Glutamatergic neuron (in vitro differentiated cells): ENCODE measurements around the gene BID. TPM values are rescaled to one million over a fixed set of nuclear protein-coding genes. Genes with fewer than 3 reads are reported as not detected.
A peak's percentile ranks its signal among the peaks of the same experiment; 100 is the strongest.

Experiments
- DNase-seq: peaks from one replicate; pipeline ENCODE4 v3.0.0; 2022
- H3K27ac Mint-ChIP-seq: one replicate; pipeline ENCODE4 v1.8.0; 2020; ENCODE audit warnings: mild to moderate bottlenecking, mixed read lengths, inconsistent platforms; ENCODE audit not compliant: unreplicated experiment
- H3K27me3 Mint-ChIP-seq: one replicate; pipeline ENCODE4 v1.8.0; 2020; ENCODE audit warnings: mild to moderate bottlenecking, moderate library complexity, mixed read lengths, inconsistent platforms; ENCODE audit not compliant: unreplicated experiment
- H3K36me3 Mint-ChIP-seq: one replicate; pipeline ENCODE4 v1.8.0; 2020; ENCODE audit warnings: mild to moderate bottlenecking, mixed read lengths, inconsistent platforms; ENCODE audit not compliant: unreplicated experiment
- H3K4me1 Mint-ChIP-seq: one replicate; pipeline ENCODE4 v1.8.0; 2020; ENCODE audit warnings: mild to moderate bottlenecking, low read depth, mixed read lengths, inconsistent platforms; ENCODE audit not compliant: unreplicated experiment
- H3K4me3 Mint-ChIP-seq: one replicate; pipeline ENCODE4 v1.8.0; 2020; ENCODE audit warnings: mild to moderate bottlenecking, mixed read lengths, inconsistent platforms; ENCODE audit not compliant: unreplicated experiment
- H3K9me3 Mint-ChIP-seq: one replicate; pipeline ENCODE4 v1.8.0; 2020; ENCODE audit warnings: mild to moderate bottlenecking, moderate library complexity, mixed read lengths, inconsistent platforms; ENCODE audit not compliant: unreplicated experiment
- CTCF ChIP-seq: fragments of 200-600 bp; sonication (generic); IDR thresholded peaks from one replicate; pipeline ENCODE4 v1.5.0; 2021; ENCODE audit not compliant: partially characterized antibody, unreplicated experiment
- total RNA-seq: library from RNA; stranded (reverse); fragmentation: NEBNext Ultra II Directional; extraction: Animal tissue kit (Norgen Biotek cat#: 25700); gene quantifications from one replicate; pipeline ENCODE4 v1.2.1, GENCODE V29; 2021; ENCODE audit not compliant: unreplicated experiment

BID gene
- total RNA-seq, 1 donor from 2014 or later = 18.5 TPM

- no peak for TF ChIP-seq CTCF
- Mint-ChIP-seq H3K36me3 (no peaks in the 10 kb centered on the region), H3K9me3 (peaks cover 7% of the 10 kb centered on the region), H3K4me1 (peaks cover 9% of the 10 kb centered on the region), H3K27ac (no peak overlapping the region), H3K4me3 (no peak overlapping the region), H3K27me3 (peaks cover 7% of the 10 kb centered on the region)
- DNase-seq = no peak
These were observed 1.7 kb upstream of the BID start for GRCh38 chr22:17775781-17776465.

GRCh38 chr22:17774926-17775685 lies 837 bp upstream of the BID start:
- peaks cover 10% of the 10 kb centered on the region for H3K27me3 Mint-ChIP-seq
- H3K4me3 Mint-ChIP-seq = peak overlapping the region; percentile 28
- peak overlapping the region; percentile 39 for H3K27ac Mint-ChIP-seq
- H3K36me3 Mint-ChIP-seq = no peaks in the 10 kb centered on the region
- peaks cover 8% of the 10 kb centered on the region for H3K9me3 Mint-ChIP-seq
- no peak for TF ChIP-seq CTCF
- peak; percentile 15 for DNase-seq
- peaks cover 12% of the 10 kb centered on the region for H3K4me1 Mint-ChIP-seq

- Mint-ChIP-seq H3K9me3 (peaks cover 8% of the 10 kb centered on the region), H3K27me3 (peaks cover 10% of the 10 kb centered on the region), H3K36me3 (no peaks in the 10 kb centered on the region), H3K4me1 (peaks cover 11% of the 10 kb centered on the region), H3K4me3 (peak overlapping the region; percentile 79), H3K27ac (peak overlapping the region; percentile 66)
- no peak for TF ChIP-seq CTCF
- peak; percentile 77 for DNase-seq
These were observed 563 bp downstream of the BID start for GRCh38 chr22:17773606-17774205.

GRCh38 chr22:17772958-17773605 lies 1.2 kb downstream of the BID start:
- Mint-ChIP-seq H3K4me1 (peaks cover 11% of the 10 kb centered on the region), H3K36me3 (no peaks in the 10 kb centered on the region), H3K9me3 (peaks cover 8% of the 10 kb centered on the region), H3K27ac (peak overlapping the region; percentile 66), H3K27me3 (peaks cover 10% of the 10 kb centered on the region), H3K4me3 (peak overlapping the region; percentile 79)
- no peak for TF ChIP-seq CTCF
- peak; percentile 17 for DNase-seq
